Pancreas (tissue), 10 donors: Measurements from ENCODE around the gene CYB5R3. TPM values are rescaled to one million over a fixed set of nuclear protein-coding genes. Genes with fewer than 3 reads are reported as not detected.

Experiments
- ATAC-seq, 4 donors: fragments of 200-7000 bp; cut with Tn5 transposase; one replicate each; pipeline versions ENCODE4 v1.8.0 to v1.9.1; 2020; ENCODE audit warnings: mild to moderate bottlenecking in 4 of 4, moderate library complexity in 4 of 4
- DNase-seq, 6 donors: peaks; one replicate each; pipeline ENCODE4 v3.0.0-alpha.2; 2020
- FAIRE-seq: peaks from 2 replicates; lab custom pipeline; 2012; peaks lifted over from hg19 to GRCh38; lab: Jason Lieb, UNC
- H3K27ac ChIP-seq, 4 donors: fragments of 200-600 bp; sonication (generic); 1 replicate in 3 of 4; 2 replicates in 1 of 4; pipeline versions ENCODE4 v1.5.0 to v1.8.0; 2020
- H3K27me3 ChIP-seq, 4 donors: fragments of 200-600 bp; one replicate each; pipeline ENCODE4 v1.8.0; 2021
- H3K36me3 ChIP-seq, 3 donors: fragments of 200-600 bp; sonication (generic) in 1 of 3; one replicate each; pipeline versions ENCODE4 v1.5.0 to v1.8.0; 2020 to 2021
- H3K4me1 ChIP-seq, 3 donors: fragments of 200-600 bp; one replicate each; pipeline ENCODE4 v1.8.0; 2021
- H3K4me3 ChIP-seq, 4 donors: fragments of 200-600 bp; sonication (generic) in 2 of 4; one replicate each; pipeline versions ENCODE4 v1.5.0 to v1.8.0; 2020 to 2021
- H3K9me3 ChIP-seq, 4 donors: fragments of 200-600 bp; one replicate each; pipeline ENCODE4 v1.8.0; 2021
- WGBS, 2 donors: extraction: QIAGEN DNeasy Blood & Tissue Kit; methylation state at CpG; one replicate each; pipeline ENCODE4 v1.1.7; 2013; 5-methylcytosine and 5-hydroxymethylcytosine counted together
- intact Hi-C, 3 donors: fragments of 100-400 bp; cut with DNase I; formaldehyde crosslinking; loops; one replicate each; pipeline versions ENCODE4 v1.11.1 to v1.14.2; 2022
- polyA plus RNA-seq, 2 donors: library from polyadenylated mRNA; stranded (reverse); fragments of 200-250 nt; gene quantifications; one replicate each; pipeline ENCODE4 v1.2.3, GENCODE V29; 2013
- total RNA-seq, 6 donors: library from RNA; stranded (reverse); fragmentation: NEBNext Ultra II Directional in 4 of 6; extraction: Animal tissue kit (Norgen Biotek cat#: 25700) in 4 of 6; gene quantifications; one replicate each; pipeline versions ENCODE4 v1.2.1 to v1.2.4, GENCODE V29; 2021 to 2023
- TF ChIP-seq, protein P1 (sequence below), 4 donors: fragments of 200-600 bp; sonication (generic) in 3 of 4; IDR thresholded peaks; one replicate each; pipeline versions ENCODE4 v1.5.0 to v1.8.0; 2021; ENCODE audit warnings: antibody characterized with exemption in 4 of 4
- donor health status: healthy with polysubstance abuse.
- donor health status: DM: no; HTN: no; CAD: no; lungs with moderate emphysema.
- donor health status: DM: no; HTN: no; CAD: no.
- donor health status: control.
- donor health status: control.
- donor health status: Bipolar disorder and iron deficiency.
- donor health status: DM: yes; HTN: yes; CAD: no.
- donor health status: DM: no; HTN: no; CAD: no.
- donor health status: DM: no; HTN: no; CAD: no.
- donor health status: DM: yes; HTN: yes; CAD: no.

The CYB5R3 gene
- total and polyA plus RNA-seq, 8 donors: 32.6 to 105 (median 50.4) TPM

DNA sequence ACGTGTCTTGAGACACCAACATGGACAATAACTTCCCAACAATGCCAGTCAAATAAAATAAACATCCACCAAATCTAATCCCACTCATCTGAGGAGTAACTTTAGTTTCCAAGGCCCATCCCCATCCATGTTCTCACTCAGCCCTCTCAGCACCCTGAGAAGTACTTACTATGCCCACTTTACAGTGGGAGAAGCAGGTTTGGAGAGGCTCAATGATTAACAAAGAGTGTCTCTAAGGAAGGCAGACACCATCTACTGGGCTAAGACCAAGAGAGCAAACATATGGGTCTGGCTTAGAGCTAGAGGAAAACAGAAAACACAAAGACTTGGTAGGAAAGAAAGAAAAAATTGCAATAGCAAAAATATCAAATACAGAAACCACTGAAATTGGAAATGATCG lies 45.8 kb downstream of the CYB5R3 start:
- FAIRE-seq (no peak), DNase-seq (no peak), ATAC-seq (no peak)
- H3K27ac ChIP-seq: peak overlapping the region; percentile 57 to 76 (median 64)
- TF ChIP-seq, protein P1, sequence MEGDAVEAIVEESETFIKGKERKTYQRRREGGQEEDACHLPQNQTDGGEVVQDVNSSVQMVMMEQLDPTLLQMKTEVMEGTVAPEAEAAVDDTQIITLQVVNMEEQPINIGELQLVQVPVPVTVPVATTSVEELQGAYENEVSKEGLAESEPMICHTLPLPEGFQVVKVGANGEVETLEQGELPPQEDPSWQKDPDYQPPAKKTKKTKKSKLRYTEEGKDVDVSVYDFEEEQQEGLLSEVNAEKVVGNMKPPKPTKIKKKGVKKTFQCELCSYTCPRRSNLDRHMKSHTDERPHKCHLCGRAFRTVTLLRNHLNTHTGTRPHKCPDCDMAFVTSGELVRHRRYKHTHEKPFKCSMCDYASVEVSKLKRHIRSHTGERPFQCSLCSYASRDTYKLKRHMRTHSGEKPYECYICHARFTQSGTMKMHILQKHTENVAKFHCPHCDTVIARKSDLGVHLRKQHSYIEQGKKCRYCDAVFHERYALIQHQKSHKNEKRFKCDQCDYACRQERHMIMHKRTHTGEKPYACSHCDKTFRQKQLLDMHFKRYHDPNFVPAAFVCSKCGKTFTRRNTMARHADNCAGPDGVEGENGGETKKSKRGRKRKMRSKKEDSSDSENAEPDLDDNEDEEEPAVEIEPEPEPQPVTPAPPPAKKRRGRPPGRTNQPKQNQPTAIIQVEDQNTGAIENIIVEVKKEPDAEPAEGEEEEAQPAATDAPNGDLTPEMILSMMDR (IDR thresholded peaks at IDR 0.05): no peak
- H3K9me3 ChIP-seq: no peaks in the 10 kb centered on the region
- H3K4me1 ChIP-seq: peaks cover 4 to 9% (median 7%) of the 10 kb centered on the region in 3 donors
- intact Hi-C loops: no loop called here
- WGBS, 2 donors: 87% methylated on average over 2 of the region's 2 CpGs
- no peak overlapping the region for H3K4me3 ChIP-seq
- no peaks in the 10 kb centered on the region for H3K27me3 ChIP-seq
- peaks cover 0 to 35% (median 12%) of the 10 kb centered on the region in 3 donors for H3K36me3 ChIP-seq

DNA sequence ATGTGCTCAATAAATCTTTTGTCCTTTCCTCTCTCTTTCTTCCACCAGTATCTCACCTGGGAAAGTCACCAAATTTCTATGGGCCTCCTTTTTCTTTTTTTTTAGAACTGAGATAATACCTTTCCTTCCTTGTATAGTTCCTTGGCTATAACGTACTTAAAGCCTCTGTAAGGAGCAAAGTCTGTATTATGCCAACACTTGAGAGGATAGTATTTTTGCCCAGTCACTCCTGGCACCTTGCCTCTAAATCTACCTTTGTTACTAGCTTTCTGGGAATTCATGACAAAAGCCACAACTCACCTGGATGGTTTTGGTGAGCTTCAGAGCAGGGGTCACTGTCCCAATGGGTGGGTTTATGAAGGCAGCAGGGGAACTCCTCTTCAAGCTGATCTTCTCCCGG lies 46.7 kb downstream of the CYB5R3 start:
- no peak for DNase-seq
- FAIRE-seq: no peak
- Histone ChIP-seq H3K4me3 (no peak overlapping the region), H3K4me1 (peaks cover 3 to 9% (median 7%) of the 10 kb centered on the region in 3 donors), H3K27ac (peak overlapping the region in 1 of 4 donors; percentile 66), H3K9me3 (no peaks in the 10 kb centered on the region), H3K27me3 (no peaks in the 10 kb centered on the region), H3K36me3 (peaks cover 0 to 45% (median 12%) of the 10 kb centered on the region in 3 donors)
- WGBS, 2 donors: 55 to 62% methylated on average over 2 of the region's 2 CpGs
- TF ChIP-seq, protein P1 (IDR thresholded peaks at IDR 0.05): no peak
- ATAC-seq: peak in 1 of 4 donors; percentile 5
- intact Hi-C loops: no loop called here

DNA sequence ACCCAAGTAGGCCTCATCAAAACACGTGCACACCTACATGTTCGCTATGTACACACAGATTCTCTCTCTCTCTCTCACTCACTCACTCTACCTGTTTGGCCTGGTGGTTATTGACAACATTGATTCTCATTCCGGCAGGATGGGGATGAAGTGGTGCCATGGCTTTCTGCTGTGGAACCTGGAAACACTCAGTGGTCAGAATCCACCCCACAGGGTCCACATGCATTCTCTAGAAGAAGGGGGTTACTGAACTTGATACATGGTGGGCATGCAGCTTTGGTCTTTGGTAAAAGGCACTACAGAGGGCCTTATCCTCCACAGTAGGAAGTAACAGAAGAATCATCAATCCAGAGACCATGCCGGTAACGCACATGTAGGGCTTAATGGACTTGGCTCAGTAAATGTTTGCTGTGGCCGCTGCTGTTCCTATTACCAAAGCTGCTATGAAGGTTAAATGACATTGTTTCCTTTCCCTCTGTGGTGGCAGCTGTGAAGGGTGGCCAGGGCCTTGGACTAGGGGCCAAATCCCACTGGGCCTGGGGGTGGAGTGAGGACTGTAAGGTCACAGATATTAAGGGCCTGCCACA lies 47.2 kb downstream of the CYB5R3 start:
- 51 to 65% methylated on average over 6 of the region's 6 CpGs for WGBS, 2 donors

DNA sequence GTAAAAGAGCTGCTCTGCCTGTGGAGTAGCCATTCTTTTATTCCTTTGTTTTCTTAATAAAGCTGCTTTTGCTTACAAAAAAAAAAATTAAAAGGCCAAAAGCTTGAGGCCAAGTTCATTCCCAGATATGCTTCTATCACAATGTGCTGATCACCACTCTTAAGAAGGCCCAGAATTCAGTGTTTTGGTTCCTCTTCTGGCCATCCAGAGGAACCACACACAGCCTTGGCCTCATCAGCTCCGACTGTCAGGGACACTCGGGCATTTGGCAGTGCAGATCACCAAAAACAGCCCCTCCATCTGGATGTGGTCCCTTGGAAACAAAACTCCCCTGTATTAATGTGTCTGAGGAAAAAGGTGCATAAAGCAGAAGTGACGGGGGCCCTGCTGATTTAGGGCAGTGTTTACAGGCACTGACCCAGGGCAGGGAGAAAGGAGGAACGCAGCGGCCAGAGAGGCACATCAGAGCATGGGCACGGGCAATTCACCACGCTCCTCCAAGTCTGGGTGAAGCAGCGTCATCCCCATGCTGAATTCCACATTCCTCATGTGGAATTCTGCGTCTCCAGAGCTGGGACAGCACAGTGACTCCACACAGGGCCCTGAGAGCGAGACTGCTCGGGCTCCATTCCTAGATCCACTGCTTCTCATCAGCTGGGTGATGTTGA lies 52.2 kb downstream of the CYB5R3 start:
- H3K9me3 ChIP-seq: no peaks in the 10 kb centered on the region
- FAIRE-seq (no peak), DNase-seq (no peak), ATAC-seq (no peak)
- intact Hi-C loops: no loop called here
- 91 to 92% methylated on average over 11 of the region's 11 CpGs for WGBS, 2 donors
- TF ChIP-seq, protein P1 (IDR thresholded peaks at IDR 0.05): no peak
- H3K4me1 ChIP-seq: no peaks in the 10 kb centered on the region
- H3K36me3 ChIP-seq: peaks cover 0 to 87% (median 54%) of the 10 kb centered on the region in 3 donors
- no peaks in the 10 kb centered on the region for H3K27me3 ChIP-seq
- H3K4me3 ChIP-seq: no peak overlapping the region
- no peak overlapping the region for H3K27ac ChIP-seq

More for the DNA sequence above, 47.2 kb downstream of the CYB5R3 start:
- TF ChIP-seq, protein P1 (IDR thresholded peaks at IDR 0.05): no peak
- no peaks in the 10 kb centered on the region for H3K27me3 ChIP-seq
- H3K4me3 ChIP-seq: no peak overlapping the region
- H3K36me3 ChIP-seq: peaks cover 0 to 50% (median 17%) of the 10 kb centered on the region in 3 donors
- intact Hi-C loops: no loop called here
- H3K9me3 ChIP-seq: no peaks in the 10 kb centered on the region
- DNase-seq (no peak), ATAC-seq (peak in 2 of 4 donors; percentile 21 to 25), FAIRE-seq (no peak)
- peaks cover 3 to 9% (median 7%) of the 10 kb centered on the region in 3 donors for H3K4me1 ChIP-seq
- peak overlapping the region in 1 of 4 donors; percentile 66 for H3K27ac ChIP-seq

DNA sequence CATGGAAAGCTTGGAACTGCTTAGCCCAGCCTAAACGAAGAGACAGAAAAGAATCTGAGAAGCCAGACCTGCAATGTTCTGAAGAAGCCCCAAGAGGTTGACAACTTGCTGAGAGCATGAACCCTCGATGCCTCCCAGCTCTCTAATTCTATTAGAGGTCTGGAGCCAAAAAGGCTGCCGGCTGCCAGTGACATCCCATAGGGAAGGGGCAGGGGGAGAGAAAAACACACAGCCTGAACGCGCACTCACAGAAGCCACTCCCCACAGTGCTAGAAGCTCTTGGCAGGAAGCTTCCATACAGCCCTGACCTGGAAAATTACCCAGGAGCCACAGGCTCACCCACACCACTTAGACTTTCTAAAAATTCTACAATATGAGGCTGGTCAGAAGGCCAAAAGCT lies 52.9 kb downstream of the CYB5R3 start:
- no peak for DNase-seq
- H3K27me3 ChIP-seq: no peaks in the 10 kb centered on the region
- peak in 2 of 4 donors; percentile 30 to 37 for ATAC-seq
- FAIRE-seq: no peak
- H3K4me1 ChIP-seq: no peaks in the 10 kb centered on the region
- intact Hi-C loops: no loop called here
- WGBS, 2 donors: 76 to 77% methylated on average over 5 of the region's 5 CpGs
- TF ChIP-seq, protein P1 (IDR thresholded peaks at IDR 0.05): no peak
- peaks cover 0 to 81% (median 54%) of the 10 kb centered on the region in 3 donors for H3K36me3 ChIP-seq
- no peaks in the 10 kb centered on the region for H3K9me3 ChIP-seq
- no peak overlapping the region for H3K27ac ChIP-seq
- no peak overlapping the region for H3K4me3 ChIP-seq
